Inferior parietal cortex (tissue), 1 donor: ENCODE results near the gene OLIG1.

Source experiments
- DNase-seq: peaks from one replicate; pipeline ENCODE4 v3.0.0-alpha.2; 2016; ENCODE audit errors: extremely low spot score

The OLIG1 gene

GRCh38 chr21:33099131-33099530, 29.2 kb downstream of the OLIG1 start:
- DNase-seq, result no peak

- no peak for DNase-seq
Observed at GRCh38 chr21:33101300-33101911, 31.5 kb downstream of the OLIG1 start.

- DNase-seq, result no peak
Observed at GRCh38 chr21:33105088-33105487, 35.1 kb downstream of the OLIG1 start.

DNA sequence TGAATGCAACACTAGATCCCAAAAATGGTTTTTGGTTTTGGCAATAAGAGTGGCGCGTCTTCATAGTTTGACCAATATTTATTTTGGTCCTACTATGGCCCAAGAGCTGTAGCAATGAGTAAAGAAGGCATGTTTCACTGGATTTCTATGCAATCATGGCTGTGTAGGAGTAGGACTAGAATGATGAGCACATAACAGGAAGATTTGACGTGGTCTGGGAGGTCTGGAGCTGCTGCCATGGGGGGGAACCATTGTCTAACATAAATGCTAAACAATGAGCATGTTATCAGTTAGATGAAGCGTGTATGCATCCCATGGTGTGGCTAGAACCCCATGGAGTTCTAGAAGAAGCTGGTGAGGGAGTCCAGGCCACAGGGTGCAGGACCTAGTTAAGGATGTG, 38.3 kb downstream of the OLIG1 start:
- DNase-seq, result no peak

DNA sequence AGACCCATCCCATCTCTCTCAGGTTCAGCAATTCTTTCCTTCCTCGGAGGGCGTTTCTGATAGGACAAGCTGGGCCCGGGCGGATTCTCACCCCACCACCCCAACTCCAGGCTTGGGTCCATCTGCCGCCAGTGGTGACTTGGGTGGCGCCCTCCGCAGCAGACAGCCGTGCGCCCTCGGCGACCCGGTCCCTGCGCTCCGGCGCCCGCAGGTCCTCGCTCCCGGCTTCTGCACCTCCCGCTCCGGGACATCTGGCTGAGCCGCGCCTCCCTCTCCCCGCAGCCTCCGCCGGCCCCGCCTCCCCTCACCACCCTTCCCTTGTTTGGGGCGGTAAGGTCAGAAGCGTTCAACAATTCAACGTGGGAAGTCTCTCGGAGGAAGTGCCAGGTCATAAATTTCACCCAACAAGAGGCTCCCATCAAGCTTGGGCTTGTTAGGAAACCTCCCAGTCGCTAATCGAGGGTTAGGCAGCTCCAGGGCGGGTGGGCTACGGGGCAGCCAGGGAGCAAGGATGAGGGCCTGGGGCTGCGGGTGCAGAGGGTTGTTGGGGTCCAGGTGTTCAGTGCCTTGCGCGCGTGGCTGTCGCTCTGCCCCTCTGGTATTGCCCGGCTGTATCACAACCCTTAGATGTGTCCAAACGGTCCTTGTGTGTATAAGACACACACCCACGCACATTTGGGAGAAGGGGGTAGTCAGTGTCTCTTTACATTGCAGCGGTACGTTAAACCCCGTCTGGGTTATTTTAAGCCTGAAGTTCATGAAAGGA, 39.8 kb downstream of the OLIG1 start:
- no peak for DNase-seq

- DNase-seq, result no peak
Observed at GRCh38 chr21:33110340-33110715, 40.4 kb downstream of the OLIG1 start.

GRCh38 chr21:33111577-33111976, 41.6 kb downstream of the OLIG1 start:
- no peak for DNase-seq

GRCh38 chr21:33112151-33112550, 42.2 kb downstream of the OLIG1 start:
- DNase-seq, result no peak

DNA sequence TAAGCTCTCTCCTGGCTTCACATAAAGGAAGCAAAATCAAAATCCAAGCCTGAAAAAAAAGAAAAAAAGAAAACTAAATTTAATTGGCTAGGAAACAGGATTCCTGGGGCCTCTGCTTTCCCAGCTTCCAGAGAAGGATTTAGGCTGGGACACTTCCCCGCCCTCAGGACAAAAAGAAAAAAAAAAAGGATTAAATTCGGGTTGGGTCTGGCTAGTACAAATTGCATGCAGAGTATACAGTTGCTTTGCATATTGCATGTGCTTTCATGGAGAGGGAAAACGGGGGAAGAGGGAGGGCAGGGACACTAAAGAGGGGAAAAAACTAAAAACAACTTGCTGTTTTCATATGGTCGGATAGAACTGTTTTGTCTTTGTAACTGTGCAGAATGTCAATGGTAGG, 42.7 kb downstream of the OLIG1 start:
- no peak for DNase-seq

DNA sequence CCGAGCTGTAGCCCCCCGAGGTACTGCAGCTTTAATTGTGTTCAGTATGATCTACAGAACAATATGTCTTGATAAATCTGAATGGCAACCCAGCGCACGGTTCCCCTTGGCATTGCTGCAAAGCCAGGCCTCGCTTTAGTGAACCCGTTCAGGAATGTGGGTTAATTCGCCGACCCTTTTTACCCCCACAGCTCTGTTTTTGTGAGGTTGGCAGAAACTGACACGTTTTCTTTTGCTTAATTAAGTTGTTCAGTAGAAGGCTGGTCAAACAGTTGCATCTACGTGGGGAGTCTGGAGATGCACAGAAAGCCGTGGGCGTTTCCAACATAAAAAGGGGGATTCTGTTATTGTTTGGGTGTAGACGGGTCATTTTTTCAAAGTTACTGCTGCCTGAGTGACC, 43.2 kb downstream of the OLIG1 start:
- DNase-seq, result no peak

DNA sequence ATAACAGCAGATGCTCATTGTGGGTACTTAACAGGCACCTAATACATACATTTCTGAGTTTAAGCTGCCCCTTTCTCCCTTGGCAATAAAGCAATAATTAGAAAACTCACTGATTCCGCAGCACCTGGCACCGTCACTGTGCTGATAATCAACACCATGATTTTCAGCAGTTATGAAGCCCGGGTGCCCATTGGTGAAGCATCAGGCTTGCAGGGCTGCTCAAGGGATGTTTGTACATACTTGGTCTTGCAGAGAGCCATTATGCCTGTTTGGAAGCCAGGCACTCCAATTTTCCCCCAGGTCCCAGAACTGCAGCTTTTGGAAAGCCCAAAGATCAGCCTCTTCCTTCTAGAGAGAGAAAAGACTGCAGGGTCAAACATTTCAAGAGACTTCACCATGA, 44.3 kb downstream of the OLIG1 start:
- no peak for DNase-seq

- peak; percentile 76 for DNase-seq
Observed at GRCh38 chr21:33115631-33116510, 45.9 kb downstream of the OLIG1 start.

DNA sequence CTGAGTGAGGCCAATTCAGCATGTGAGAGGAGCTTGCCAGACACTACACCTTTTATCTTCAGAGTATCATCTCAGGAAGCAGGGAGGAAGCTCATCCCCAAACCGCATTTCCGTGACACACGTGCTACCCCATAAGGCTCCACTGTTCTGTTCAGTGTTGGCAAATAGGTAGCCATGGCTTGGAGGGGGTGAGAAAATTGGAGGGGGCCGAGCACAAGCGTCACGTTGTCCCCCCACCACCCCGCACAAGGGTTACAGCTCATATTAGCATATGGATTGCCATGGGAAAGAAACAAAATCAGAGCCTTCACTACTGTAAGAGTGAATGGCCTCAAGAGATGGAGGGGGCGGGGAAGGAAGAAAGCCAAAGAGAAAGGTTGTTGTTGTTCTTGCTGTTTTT, 46.7 kb downstream of the OLIG1 start:
- no peak for DNase-seq

DNA sequence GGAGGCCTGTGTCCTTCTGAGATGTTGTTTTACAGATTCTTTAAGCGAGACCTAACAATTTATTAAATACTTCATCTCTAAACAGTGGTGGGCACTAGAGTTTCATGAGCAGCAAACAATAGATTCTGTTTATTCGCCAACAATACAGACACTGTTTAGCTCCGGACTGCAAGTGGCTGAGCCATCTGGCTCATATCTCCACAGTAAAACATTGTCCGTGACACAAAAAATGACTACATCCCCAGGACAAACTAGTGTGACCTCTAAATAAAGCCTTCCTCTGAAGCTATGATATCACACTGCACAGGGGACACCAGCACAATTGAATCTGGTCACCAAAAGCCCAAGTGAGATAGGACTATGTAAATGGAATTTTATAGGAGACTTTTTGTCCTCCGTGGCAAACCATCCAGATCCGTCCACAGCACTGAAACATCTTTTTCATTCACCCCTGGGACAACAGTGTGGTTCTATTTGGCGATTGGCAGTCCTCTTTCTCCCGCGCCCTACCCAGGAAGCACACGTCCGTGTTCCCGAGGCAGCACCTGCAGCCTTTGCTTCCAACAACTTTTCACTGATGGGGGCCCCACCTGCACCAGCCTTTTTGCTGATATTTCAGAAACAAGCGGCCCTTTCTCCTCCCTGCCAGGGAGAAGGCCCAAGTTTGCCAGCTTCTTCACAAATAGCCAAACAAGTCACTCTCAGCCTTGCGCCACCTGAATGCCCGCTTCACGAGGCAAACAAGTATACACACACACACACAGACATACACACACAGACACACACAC, 47.4 kb downstream of the OLIG1 start:
- DNase-seq, result peak; percentile 82
